Measurements from ENCODE around the gene CDV3.

The CDV3 gene

GRCh38 chr3:133600572-133601081 is 27.1 kb downstream of the CDV3 start:
- no peak for DNase-seq (ENCODE audit: low read depth)
- no peak for TF ChIP-seq CTCF (IDR thresholded peaks at IDR 0.05; ENCODE audit: insufficient read depth, low read depth, low read length, missing control alignments)
- no peak overlapping the region for H3K4me3 ChIP-seq (ENCODE audit: low read depth, low read length)

GRCh38 chr3:133606342-133606741 is 32.9 kb downstream of the CDV3 start:
- TF ChIP-seq CTCF (IDR thresholded peaks at IDR 0.05; ENCODE audit: insufficient read depth, low read depth, low read length, missing control alignments) = no peak
- no peak for DNase-seq (ENCODE audit: low read depth)
- no peak overlapping the region for H3K4me3 ChIP-seq (ENCODE audit: low read depth, low read length)

DNA sequence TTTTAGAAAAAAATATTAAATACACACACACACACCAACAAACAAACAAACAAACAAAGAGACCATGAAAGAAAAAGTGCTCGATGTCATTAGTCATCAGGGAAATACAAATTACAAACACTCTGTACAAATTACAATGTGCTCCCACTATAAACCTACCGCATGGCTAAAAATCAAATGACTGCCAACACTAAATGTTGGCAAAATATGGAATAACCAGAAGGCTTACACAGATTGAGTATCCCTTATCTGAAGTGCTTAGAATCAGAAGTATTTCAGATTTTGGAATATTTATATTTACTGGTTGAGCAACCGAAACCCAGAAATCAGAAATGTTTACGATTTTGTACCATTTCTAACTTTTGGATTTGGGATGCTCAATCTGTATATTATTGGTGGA is 33.4 kb downstream of the CDV3 start:
- DNase-seq (ENCODE audit: low read depth) = no peak
- no peak for TF ChIP-seq CTCF (IDR thresholded peaks at IDR 0.05; ENCODE audit: insufficient read depth, low read depth, low read length, missing control alignments)
- no peak overlapping the region for H3K4me3 ChIP-seq (ENCODE audit: low read depth, low read length)

DNA sequence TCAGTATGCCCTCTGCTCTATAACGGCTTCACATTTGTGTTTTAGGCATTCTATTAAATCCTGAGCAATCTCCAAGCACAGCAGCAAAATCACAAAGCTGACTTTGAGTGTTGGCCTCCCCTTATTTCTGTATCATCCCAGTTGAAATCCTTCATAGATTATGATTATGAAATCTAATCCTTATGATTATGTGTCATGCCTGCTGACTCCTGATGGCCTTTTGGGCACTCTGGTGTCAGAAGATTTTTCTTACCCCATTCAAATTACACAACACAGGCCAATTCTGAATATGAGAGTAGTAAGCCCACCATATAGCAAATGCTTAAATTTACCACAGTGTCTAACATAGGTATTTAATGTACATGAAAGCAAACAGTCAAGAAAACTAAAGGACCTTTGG is 34.3 kb downstream of the CDV3 start:
- no peak for TF ChIP-seq CTCF (IDR thresholded peaks at IDR 0.05; ENCODE audit: insufficient read depth, low read depth, low read length, missing control alignments)
- no peak for DNase-seq (ENCODE audit: low read depth)

DNA sequence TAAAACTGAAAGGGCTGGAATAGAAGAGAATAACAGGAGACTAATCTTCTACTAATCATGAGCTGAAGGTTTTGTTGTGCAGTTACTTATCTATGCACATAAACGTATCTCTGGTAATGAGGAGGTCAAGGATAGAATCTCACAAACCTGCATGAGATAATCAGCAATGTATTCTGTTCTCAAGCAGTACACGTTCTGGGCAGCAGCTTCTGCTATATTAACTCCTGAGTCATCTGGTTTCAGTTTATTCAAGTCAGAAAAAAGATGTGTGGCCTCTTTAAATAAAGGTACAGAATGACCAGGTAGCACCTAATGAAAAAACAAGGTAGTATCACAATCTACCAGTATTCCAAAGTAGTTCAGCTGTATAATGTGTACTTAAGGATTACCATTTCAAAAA is 34.9 kb downstream of the CDV3 start:
- no peak for DNase-seq (ENCODE audit: low read depth)
- H3K4me3 ChIP-seq (ENCODE audit: low read depth, low read length) = no peak overlapping the region
- TF ChIP-seq CTCF (IDR thresholded peaks at IDR 0.05; ENCODE audit: insufficient read depth, low read depth, low read length, missing control alignments) = no peak

More for the DNA sequence above, 34.3 kb downstream of the CDV3 start:
- no peak overlapping the region for H3K4me3 ChIP-seq (ENCODE audit: low read depth, low read length)

GRCh38 chr3:133610031-133610430 is 36.5 kb downstream of the CDV3 start:
- DNase-seq (ENCODE audit: low read depth) = no peak
- H3K4me3 ChIP-seq (ENCODE audit: low read depth, low read length) = no peak overlapping the region
- no peak for TF ChIP-seq CTCF (IDR thresholded peaks at IDR 0.05; ENCODE audit: insufficient read depth, low read depth, low read length, missing control alignments)

DNA sequence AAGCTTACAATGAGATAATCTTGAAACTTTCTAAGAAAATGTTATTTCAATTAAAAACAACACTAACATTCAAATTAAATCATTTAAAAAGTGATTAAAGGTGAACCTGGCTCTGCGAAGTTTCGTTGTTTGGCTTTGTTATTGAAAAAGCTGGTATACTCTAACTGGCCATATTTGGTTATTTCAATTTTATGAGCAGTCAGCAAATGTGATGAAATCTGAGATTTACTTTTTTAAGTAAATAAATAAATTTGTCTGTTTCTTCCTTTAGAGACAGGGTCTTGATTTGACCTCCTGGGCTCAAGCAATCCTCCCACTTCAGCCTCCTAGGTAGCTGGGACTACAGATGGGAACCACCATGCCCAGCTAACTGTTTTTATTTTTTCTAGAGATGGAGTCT is 38.0 kb downstream of the CDV3 start:
- no peak for TF ChIP-seq CTCF (IDR thresholded peaks at IDR 0.05; ENCODE audit: insufficient read depth, low read depth, low read length, missing control alignments)

More for the DNA sequence above, 38.0 kb downstream of the CDV3 start:
- DNase-seq (ENCODE audit: low read depth) = no peak
- H3K4me3 ChIP-seq (ENCODE audit: low read depth, low read length) = no peak overlapping the region
